ENCODE results near the gene AOX1. TPM values are rescaled to one million over a fixed set of nuclear protein-coding genes. Genes with fewer than 3 reads are reported as not detected.

The AOX1 gene
- total and polyA plus RNA-seq, 2 of the 8 experiments (the other 6 are each of a cell fraction or from before 2014, with no cell fraction given): 5.6 to 8.3 TPM

GRCh38 chr2:200578778-200579177 lies 7.0 kb upstream of the AOX1 start:
- no peak overlapping the region for H3K27ac ChIP-seq (ENCODE audit: low read depth, low read length)
- no peak overlapping the region for H3K4me3 ChIP-seq (ENCODE audit: extremely low read depth in 1 of 4, insufficient read depth in 2 of 4, low read depth in 3 of 4, low read length in 4 of 4)
- no peaks in the 10 kb centered on the region for H3K9me3 ChIP-seq (ENCODE audit: insufficient read depth in 2 of 2, low read depth in 1 of 2, low read length in 1 of 2)
- H3K79me1 ChIP-seq (ENCODE audit: low read depth, low read length): no peaks in the 10 kb centered on the region
- no peaks in the 10 kb centered on the region for H3K27me3 ChIP-seq (replicated peaks in 1 of 4; ENCODE audit: control insufficient read depth in 3 of 4, extremely low read depth in 1 of 4, insufficient read depth in 3 of 4, low read length in 3 of 4)
- no peak overlapping the region for H2BK120ac ChIP-seq (replicated peaks; ENCODE audit: low read depth, low read length)
- ChIA-PET POLR2A (ENCODE audit: partially characterized antibody) (interaction anchor here (1.0 kb wide), 1 partner anchor 63 kb away, joined by 3 read pairs; no protein-coding TSS in a partner anchor), CTCF (ENCODE audit: partially characterized antibody) (interaction anchor here (0.5 to 1.5 kb wide), 22 partner anchors 8 to 160 kb away, joined by 3 to 14 read pairs (median 3); no protein-coding TSS in a partner anchor)
- no peak overlapping the region for H4K91ac ChIP-seq (replicated peaks; ENCODE audit: insufficient read length, low read length)
- no peak overlapping the region for H4K5ac ChIP-seq (ENCODE audit: insufficient read length, low read depth, low read length)
- H3K79me2 ChIP-seq (ENCODE audit: control insufficient read depth in 1 of 2, insufficient read depth in 2 of 2, low read length in 2 of 2): no peaks in the 10 kb centered on the region
- 45% methylated on average over 1 of the region's 1 CpG; no CpG with 5 or more reads in 1 of the 2 experiments for WGBS, 2 experiments (ENCODE audit: extremely low coverage in 1 of 2, insufficient coverage in 1 of 2, insufficient read length in 1 of 2, insufficient replicate concordance in 2 of 2, low coverage in 1 of 2, low lambda C conversion rate in 2 of 2, missing lambda C conversion rate in 1 of 2)
- H3K14ac ChIP-seq (ENCODE audit: insufficient read length): no peak overlapping the region
- no peak overlapping the region for H3K23ac ChIP-seq (ENCODE audit: insufficient read length)
- TF ChIP-seq SP1 (IDR thresholded peaks at IDR 0.05; ENCODE audit: low read depth, low read length): no peak
- peak; percentile 49 to 62; a peak in 3 of 4 replicates for TF ChIP-seq RAD21 (IDR thresholded peaks at IDR 0.05 in 1 of 2, conservative IDR thresholded peaks at IDR 0.05 in 1 of 2; ENCODE audit: low read depth in 2 of 2, low read length in 2 of 2)
- peak in 2 of 3 experiments; percentile 56 to 62; a peak in 3 of 4 replicates for TF ChIP-seq CTCF (IDR thresholded peaks at IDR 0.05; ENCODE audit: control extremely low read depth in 1 of 3, insufficient read depth in 1 of 3, low read depth in 1 of 3, low read length in 3 of 3)
- no peak for TF ChIP-seq GTF2F1 (IDR thresholded peaks at IDR 0.05; ENCODE audit: borderline replicate concordance, low read depth, low read length)
- TF ChIP-seq RXRA (IDR thresholded peaks at IDR 0.05; ENCODE audit: insufficient read depth, low read depth, low read length): no peak
- peak; percentile 23; the same call in 1 of the 2 replicates for TF ChIP-seq SP2 (IDR thresholded peaks at IDR 0.05; ENCODE audit: low read length)
- H2AK5ac ChIP-seq (ENCODE audit: low read depth, low read length): no peak overlapping the region
- no peak overlapping the region for H4K8ac ChIP-seq (ENCODE audit: extremely low read depth, insufficient read depth, low read length)
- H2AFZ ChIP-seq (ENCODE audit: low read length): no peak overlapping the region
- H3K9ac ChIP-seq (replicated peaks in 1 of 4; ENCODE audit: extremely low read depth in 1 of 4, low read depth in 3 of 4, low read length in 3 of 4): no peak overlapping the region
- DNase-seq (ENCODE audit: low read depth in 1 of 2, low spot score in 2 of 2): no peak
- no peaks in the 10 kb centered on the region for H3K23me2 ChIP-seq (ENCODE audit: low read depth, low read length)
- no peak overlapping the region for H2BK15ac ChIP-seq (ENCODE audit: low read length)
- H3K18ac ChIP-seq (ENCODE audit: extremely low read depth, low read length): no peak overlapping the region
- H3K36me3 ChIP-seq (ENCODE audit: control insufficient read depth in 2 of 4, insufficient read depth in 4 of 4, low read length in 3 of 4): no peaks in the 10 kb centered on the region
- no peak overlapping the region for H3K4me2 ChIP-seq (ENCODE audit: insufficient read depth in 1 of 2, low read depth in 2 of 2, low read length in 2 of 2)
- H3K56ac ChIP-seq (replicated peaks; ENCODE audit: insufficient read length, low read depth, low read length): no peak overlapping the region
- H4K20me1 ChIP-seq (replicated peaks in 1 of 2; ENCODE audit: control insufficient read depth in 1 of 2, insufficient read depth in 2 of 2, low read length in 2 of 2): no peaks in the 10 kb centered on the region
- no peak overlapping the region for H3K4ac ChIP-seq (replicated peaks; ENCODE audit: insufficient read length, low read depth, low read length)
- no peak overlapping the region for H2BK5ac ChIP-seq (ENCODE audit: low read depth, low read length)
- H2BK12ac ChIP-seq (ENCODE audit: low read depth, low read length): no peak overlapping the region
- no peaks in the 10 kb centered on the region for H3K4me1 ChIP-seq (replicated peaks in 1 of 4; ENCODE audit: control insufficient read depth in 3 of 4, insufficient read depth in 4 of 4, low read length in 3 of 4)
- H2BK20ac ChIP-seq (ENCODE audit: low read length): no peak overlapping the region
- peak; percentile 89 for FAIRE-seq
